ENCODE results near the gene DUSP5.
"Not testable (repeated sequence)": the region's sequence is repeated elsewhere in the genome, so short reads cannot be mapped to it uniquely, and the experiment has no call there.

DNA sequence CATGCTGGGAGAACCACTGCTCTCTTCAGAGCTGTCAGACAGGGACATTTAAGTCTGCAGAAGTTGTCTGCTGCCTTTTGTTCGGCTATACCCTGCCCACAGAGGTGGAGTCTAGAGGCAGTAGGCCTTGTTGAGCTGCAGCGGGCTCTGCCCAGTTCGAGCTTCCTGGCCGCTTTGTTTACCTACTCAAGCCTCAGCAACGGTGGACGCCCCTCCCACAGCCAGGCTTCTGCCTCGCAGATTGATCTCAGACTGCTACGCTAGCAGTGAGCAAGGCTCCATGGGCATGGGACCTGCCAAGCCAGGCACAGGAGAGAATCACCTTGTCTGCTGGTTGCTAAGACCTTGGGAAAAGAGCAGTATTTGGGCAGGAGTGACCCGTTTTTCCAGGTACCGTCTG is 27.2 kb upstream of the DUSP5 start:
- TF ChIP-seq CTCF, POLR2A (IDR thresholded peaks at IDR 0.05): not testable (repeated sequence)

Measured in uterus (tissue), 2 donors.